ENCODE data around the gene KIF1C. TPM values are rescaled to one million over a fixed set of nuclear protein-coding genes. Genes with fewer than 3 reads are reported as not detected.

The KIF1C gene
- total and polyA plus RNA-seq, 2 donors = 10.8 to 15.4 TPM

- Histone ChIP-seq H3K9me3 (ENCODE audit: control insufficient read depth in 2 of 2, insufficient read depth in 1 of 2, low read length in 1 of 2) (peaks cover 0 to 4% of the 10 kb centered on the region in 2 donors), H3K27ac (ENCODE audit: low read depth in 1 of 2, low read length in 1 of 2) (no peak overlapping the region), H3K4me1 (ENCODE audit: control insufficient read depth in 2 of 2, insufficient read depth in 2 of 2, low read length in 2 of 2) (peaks cover 16 to 19% of the 10 kb centered on the region in 2 donors), H3K36me3 (ENCODE audit: control insufficient read depth in 2 of 2, insufficient read depth in 2 of 2, low read length in 1 of 2) (no peaks in the 10 kb centered on the region), H3K27me3 (ENCODE audit: control insufficient read depth in 2 of 2, insufficient read depth in 1 of 2, low read length in 1 of 2) (peaks cover 6 to 31% of the 10 kb centered on the region in 2 donors), H3K4me3 (ENCODE audit: low read length in 2 of 2) (no peak overlapping the region)
- 96% methylated on average over 6 of the region's 6 CpGs for WGBS
- DNase-seq (ENCODE audit: low read depth in 6 of 9, low spot score in 9 of 9) = no peak
These were observed 3.6 kb upstream of the KIF1C start for GRCh38 chr17:4994081-4994595.

GRCh38 chr17:4998027-4998731 is 429 bp downstream of the KIF1C start:
- H3K36me3 ChIP-seq (ENCODE audit: control insufficient read depth in 2 of 2, insufficient read depth in 2 of 2, low read length in 1 of 2) = peaks cover 10 to 14% of the 10 kb centered on the region in 2 donors
- peak overlapping the region in 1 of 2 donors; percentile 25 for H3K27ac ChIP-seq (ENCODE audit: low read depth in 1 of 2, low read length in 1 of 2)
- peak overlapping the region; percentile 64 to 86 for H3K4me3 ChIP-seq (ENCODE audit: low read length in 2 of 2)
- H3K27me3 ChIP-seq (ENCODE audit: control insufficient read depth in 2 of 2, insufficient read depth in 1 of 2, low read length in 1 of 2) = peaks cover 6 to 32% of the 10 kb centered on the region in 2 donors
- WGBS = 6% methylated on average over 55 of the region's 55 CpGs
- peaks cover 17 to 18% of the 10 kb centered on the region in 2 donors for H3K4me1 ChIP-seq (ENCODE audit: control insufficient read depth in 2 of 2, insufficient read depth in 2 of 2, low read length in 2 of 2)
- DNase-seq (ENCODE audit: low read depth in 6 of 9, low spot score in 9 of 9) = no peak
- H3K9me3 ChIP-seq (ENCODE audit: control insufficient read depth in 2 of 2, insufficient read depth in 1 of 2, low read length in 1 of 2) = peaks cover 0 to 4% of the 10 kb centered on the region in 2 donors

- Histone ChIP-seq H3K27ac (ENCODE audit: low read depth in 1 of 2, low read length in 1 of 2) (no peak overlapping the region), H3K9me3 (ENCODE audit: control insufficient read depth in 2 of 2, insufficient read depth in 1 of 2, low read length in 1 of 2) (peaks cover 0 to 4% of the 10 kb centered on the region in 2 donors), H3K4me1 (ENCODE audit: control insufficient read depth in 2 of 2, insufficient read depth in 2 of 2, low read length in 2 of 2) (peaks cover 17 to 18% of the 10 kb centered on the region in 2 donors), H3K4me3 (ENCODE audit: low read length in 2 of 2) (peak overlapping the region; percentile 64 to 86), H3K27me3 (ENCODE audit: control insufficient read depth in 2 of 2, insufficient read depth in 1 of 2, low read length in 1 of 2) (peaks cover 6 to 32% of the 10 kb centered on the region in 2 donors), H3K36me3 (ENCODE audit: control insufficient read depth in 2 of 2, insufficient read depth in 2 of 2, low read length in 1 of 2) (peaks cover 15 to 19% of the 10 kb centered on the region in 2 donors)
- WGBS = 69% methylated on average over 14 of the region's 14 CpGs
- no peak for DNase-seq (ENCODE audit: low read depth in 6 of 9, low spot score in 9 of 9)
These were observed 1.1 kb downstream of the KIF1C start for GRCh38 chr17:4998732-4999429.

GRCh38 chr17:4999430-5000093 is 1.8 kb downstream of the KIF1C start:
- peak overlapping the region in 1 of 2 donors; percentile 64 for H3K4me3 ChIP-seq (ENCODE audit: low read length in 2 of 2)
- no peak for DNase-seq (ENCODE audit: low read depth in 6 of 9, low spot score in 9 of 9)
- peaks cover 17 to 18% of the 10 kb centered on the region in 2 donors for H3K4me1 ChIP-seq (ENCODE audit: control insufficient read depth in 2 of 2, insufficient read depth in 2 of 2, low read length in 2 of 2)
- H3K27ac ChIP-seq (ENCODE audit: low read depth in 1 of 2, low read length in 1 of 2) = no peak overlapping the region
- WGBS = 84% methylated on average over 12 of the region's 12 CpGs
- H3K27me3 ChIP-seq (ENCODE audit: control insufficient read depth in 2 of 2, insufficient read depth in 1 of 2, low read length in 1 of 2) = peaks cover 6 to 32% of the 10 kb centered on the region in 2 donors
- H3K9me3 ChIP-seq (ENCODE audit: control insufficient read depth in 2 of 2, insufficient read depth in 1 of 2, low read length in 1 of 2) = peaks cover 0 to 4% of the 10 kb centered on the region in 2 donors
- H3K36me3 ChIP-seq (ENCODE audit: control insufficient read depth in 2 of 2, insufficient read depth in 2 of 2, low read length in 1 of 2) = peaks cover 22 to 25% of the 10 kb centered on the region in 2 donors

- H3K27ac ChIP-seq (ENCODE audit: low read depth in 1 of 2, low read length in 1 of 2) = no peak overlapping the region
- H3K4me1 ChIP-seq (ENCODE audit: control insufficient read depth in 2 of 2, insufficient read depth in 2 of 2, low read length in 2 of 2) = peaks cover 17 to 18% of the 10 kb centered on the region in 2 donors
- DNase-seq (ENCODE audit: low read depth in 6 of 9, low spot score in 9 of 9) = no peak
- WGBS = 95% methylated on average over 11 of the region's 11 CpGs
- no peak overlapping the region for H3K4me3 ChIP-seq (ENCODE audit: low read length in 2 of 2)
- peaks cover 0 to 4% of the 10 kb centered on the region in 2 donors for H3K9me3 ChIP-seq (ENCODE audit: control insufficient read depth in 2 of 2, insufficient read depth in 1 of 2, low read length in 1 of 2)
- H3K27me3 ChIP-seq (ENCODE audit: control insufficient read depth in 2 of 2, insufficient read depth in 1 of 2, low read length in 1 of 2) = peaks cover 6 to 32% of the 10 kb centered on the region in 2 donors
- peaks cover 29 to 32% of the 10 kb centered on the region in 2 donors for H3K36me3 ChIP-seq (ENCODE audit: control insufficient read depth in 2 of 2, insufficient read depth in 2 of 2, low read length in 1 of 2)
These were observed 2.5 kb downstream of the KIF1C start for GRCh38 chr17:5000237-5000639.

GRCh38 chr17:5002121-5002788 is 4.5 kb downstream of the KIF1C start:
- Histone ChIP-seq H3K27me3 (ENCODE audit: control insufficient read depth in 2 of 2, insufficient read depth in 1 of 2, low read length in 1 of 2) (peaks cover 0 to 14% of the 10 kb centered on the region in 2 donors), H3K4me1 (ENCODE audit: control insufficient read depth in 2 of 2, insufficient read depth in 2 of 2, low read length in 2 of 2) (peaks cover 12% of the 10 kb centered on the region in 2 donors), H3K4me3 (ENCODE audit: low read length in 2 of 2) (no peak overlapping the region), H3K36me3 (ENCODE audit: control insufficient read depth in 2 of 2, insufficient read depth in 2 of 2, low read length in 1 of 2) (peaks cover 35 to 40% of the 10 kb centered on the region in 2 donors), H3K9me3 (ENCODE audit: control insufficient read depth in 2 of 2, insufficient read depth in 1 of 2, low read length in 1 of 2) (peaks cover 0 to under 1% of the 10 kb centered on the region in 2 donors), H3K27ac (ENCODE audit: low read depth in 1 of 2, low read length in 1 of 2) (no peak overlapping the region)
- DNase-seq (ENCODE audit: low read depth in 6 of 9, low spot score in 9 of 9) = no peak
- WGBS = 97% methylated on average over 20 of the region's 20 CpGs

GRCh38 chr17:5003214-5003867 is 5.6 kb downstream of the KIF1C start:
- Histone ChIP-seq H3K27ac (ENCODE audit: low read depth in 1 of 2, low read length in 1 of 2) (no peak overlapping the region), H3K4me3 (ENCODE audit: low read length in 2 of 2) (no peak overlapping the region), H3K27me3 (ENCODE audit: control insufficient read depth in 2 of 2, insufficient read depth in 1 of 2, low read length in 1 of 2) (peaks cover 0 to 9% of the 10 kb centered on the region in 2 donors), H3K9me3 (ENCODE audit: control insufficient read depth in 2 of 2, insufficient read depth in 1 of 2, low read length in 1 of 2) (no peaks in the 10 kb centered on the region), H3K4me1 (ENCODE audit: control insufficient read depth in 2 of 2, insufficient read depth in 2 of 2, low read length in 2 of 2) (peaks cover 8 to 9% of the 10 kb centered on the region in 2 donors), H3K36me3 (ENCODE audit: control insufficient read depth in 2 of 2, insufficient read depth in 2 of 2, low read length in 1 of 2) (peaks cover 43 to 44% of the 10 kb centered on the region in 2 donors)
- 97% methylated on average over 18 of the region's 18 CpGs for WGBS
- no peak for DNase-seq (ENCODE audit: low read depth in 6 of 9, low spot score in 9 of 9)

- Histone ChIP-seq H3K4me1 (ENCODE audit: control insufficient read depth in 2 of 2, insufficient read depth in 2 of 2, low read length in 2 of 2) (peaks cover 0 to 8% of the 10 kb centered on the region in 2 donors), H3K36me3 (ENCODE audit: control insufficient read depth in 2 of 2, insufficient read depth in 2 of 2, low read length in 1 of 2) (peaks cover 29% of the 10 kb centered on the region in 2 donors), H3K4me3 (ENCODE audit: low read length in 2 of 2) (no peak overlapping the region), H3K27ac (ENCODE audit: low read depth in 1 of 2, low read length in 1 of 2) (no peak overlapping the region), H3K27me3 (ENCODE audit: control insufficient read depth in 2 of 2, insufficient read depth in 1 of 2, low read length in 1 of 2) (no peaks in the 10 kb centered on the region), H3K9me3 (ENCODE audit: control insufficient read depth in 2 of 2, insufficient read depth in 1 of 2, low read length in 1 of 2) (no peaks in the 10 kb centered on the region)
- 93% methylated on average over 6 of the region's 6 CpGs for WGBS
- DNase-seq (ENCODE audit: low read depth in 6 of 9, low spot score in 9 of 9) = no peak
These were observed 14.2 kb downstream of the KIF1C start for GRCh38 chr17:5011928-5012327.

Data from thymus (tissue), 11 donors.